ENCODE data around the gene DLGAP3.

The DLGAP3 gene

DNA sequence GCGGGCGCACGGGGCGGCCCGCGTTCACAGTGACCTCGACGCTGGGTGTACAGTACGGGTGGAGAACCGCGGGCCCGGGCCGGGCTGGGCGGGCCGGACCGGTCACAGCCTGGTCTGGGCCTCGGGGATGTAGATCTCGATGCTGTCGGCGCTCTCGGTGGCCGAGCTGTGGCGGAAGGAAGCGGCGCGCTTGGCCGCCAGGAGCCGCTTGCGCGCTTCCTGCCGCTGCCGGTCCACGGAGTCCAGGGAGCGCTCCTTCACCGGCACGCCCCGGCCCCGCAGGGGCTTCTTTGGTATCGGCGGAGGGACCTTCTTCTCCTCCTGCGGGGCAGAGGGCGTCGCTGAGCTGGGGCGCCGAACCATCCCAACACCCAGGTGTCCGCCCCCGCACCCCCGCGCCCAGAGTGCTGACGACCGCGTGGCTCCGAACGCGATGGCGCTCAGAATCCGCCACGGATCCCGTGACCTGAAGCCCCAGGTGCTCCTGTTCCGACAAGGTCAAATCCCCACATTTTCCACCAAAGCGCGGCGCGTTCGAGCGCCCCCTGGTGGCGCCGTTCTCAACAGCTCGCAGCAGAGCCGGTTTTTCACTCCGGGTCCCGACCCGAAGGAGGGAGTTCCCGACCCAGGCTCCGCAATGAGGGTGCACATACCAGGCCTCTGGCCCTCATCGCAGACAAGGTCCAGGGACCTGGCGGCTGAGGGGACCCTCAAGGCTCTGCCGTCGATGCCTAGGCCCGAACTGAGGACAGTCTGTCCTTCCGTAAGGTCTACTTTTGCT, 63.3 kb downstream of the DLGAP3 start:
- peak; percentile 88 for DNase-seq

DNA sequence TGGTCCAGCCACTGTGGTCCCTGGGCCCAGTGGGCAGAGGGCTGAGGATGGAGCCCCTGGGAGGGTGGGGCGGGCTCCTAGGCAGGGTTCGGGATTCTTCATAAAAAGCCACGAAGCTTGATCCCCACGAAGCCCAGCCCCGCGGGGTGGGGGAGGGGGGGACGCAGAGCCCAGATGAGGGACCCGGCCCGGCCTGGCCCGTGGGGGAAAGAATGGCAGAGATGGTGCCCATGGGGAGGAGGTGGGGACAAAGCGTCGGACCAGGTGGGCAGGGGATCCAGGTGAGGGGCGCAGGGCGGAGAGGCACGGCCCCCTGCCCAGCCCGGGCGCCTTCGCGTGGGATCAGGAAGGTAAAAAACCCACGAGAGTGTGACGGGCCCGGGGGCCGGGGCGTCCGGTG, 63.9 kb downstream of the DLGAP3 start:
- no peak for DNase-seq

DNA sequence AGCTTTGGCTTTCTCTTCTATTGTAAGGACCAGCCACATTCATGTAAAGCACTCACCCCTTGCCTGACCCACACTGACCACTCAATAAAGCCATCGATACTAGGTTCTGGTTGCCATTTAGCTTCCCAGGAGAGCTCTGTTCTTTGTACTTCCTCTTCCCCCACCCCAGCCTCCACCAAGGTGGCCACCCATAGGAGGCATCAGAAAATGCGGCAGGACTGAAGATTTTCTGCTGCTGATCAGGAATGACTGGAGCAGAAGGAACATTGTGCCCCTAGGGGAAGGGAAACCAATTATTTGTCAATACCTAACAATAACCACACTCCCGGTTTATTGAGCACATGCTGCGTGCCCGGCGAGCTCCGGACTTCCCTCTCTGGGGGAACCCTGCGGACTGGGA, 64.7 kb downstream of the DLGAP3 start:
- DNase-seq = no peak

DNA sequence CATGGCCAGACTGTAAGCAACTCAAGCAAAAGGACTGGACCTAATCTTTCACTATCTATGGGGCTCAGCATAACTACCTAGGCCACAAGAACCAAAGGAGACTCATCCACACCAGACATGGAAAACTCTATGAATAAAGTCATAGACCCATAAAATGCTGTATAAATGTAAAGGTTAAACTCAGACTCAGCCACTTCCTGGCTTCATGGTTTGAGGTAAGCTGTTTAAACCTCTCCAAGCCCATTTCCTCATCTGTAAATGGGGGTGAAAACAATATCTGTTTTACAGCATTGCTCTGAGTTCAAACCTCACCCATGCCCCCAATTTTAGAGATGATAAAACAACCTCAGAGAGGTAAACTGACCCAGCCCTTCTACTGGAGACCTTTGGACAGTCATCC, 65.9 kb downstream of the DLGAP3 start:
- no peak for DNase-seq

DNA sequence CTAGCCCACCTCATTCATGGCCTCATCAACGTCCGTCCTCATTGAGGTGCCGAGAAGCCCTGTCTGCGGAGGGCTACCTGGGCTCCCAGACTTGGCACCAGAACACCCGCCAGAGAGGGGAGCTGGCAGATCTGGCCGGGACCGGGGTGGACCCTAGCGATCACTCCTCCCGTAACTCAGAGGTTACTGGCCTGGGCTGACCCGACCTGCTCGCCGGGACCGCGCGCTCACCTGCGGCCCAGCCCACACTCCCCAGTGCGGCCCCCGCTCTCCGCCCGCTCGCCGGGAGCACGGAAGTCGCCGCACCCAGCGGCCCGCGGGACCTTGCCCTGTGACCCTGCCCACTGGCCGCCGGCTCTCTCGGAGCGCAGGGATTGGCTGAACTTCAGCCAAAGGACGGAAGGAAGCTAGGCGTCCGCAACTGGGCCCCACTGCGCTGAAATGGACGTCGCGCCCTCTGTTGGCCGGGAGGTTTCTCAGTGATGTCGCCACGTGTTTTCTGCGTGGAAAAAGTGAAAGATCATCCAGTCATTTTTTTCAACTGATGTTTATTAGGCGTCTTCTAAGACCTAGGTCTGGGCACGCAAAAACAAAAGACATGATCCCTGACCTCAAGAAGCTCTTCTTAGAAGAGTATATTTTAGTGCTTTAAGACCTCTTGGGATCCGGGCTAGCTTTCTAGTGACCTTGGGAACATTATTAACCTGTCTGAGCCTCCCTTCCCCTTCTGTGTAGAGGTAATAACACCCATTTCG, 69.8 kb downstream of the DLGAP3 start, which contains the start of gene SMIM12:
Gene SMIM12, minus strand, starts transcription at position 304 of the 755 bp plus-strand sequence. CDS start 3,772 bp downstream, outside the sequence.
- peak; percentile 85 for DNase-seq

DNA sequence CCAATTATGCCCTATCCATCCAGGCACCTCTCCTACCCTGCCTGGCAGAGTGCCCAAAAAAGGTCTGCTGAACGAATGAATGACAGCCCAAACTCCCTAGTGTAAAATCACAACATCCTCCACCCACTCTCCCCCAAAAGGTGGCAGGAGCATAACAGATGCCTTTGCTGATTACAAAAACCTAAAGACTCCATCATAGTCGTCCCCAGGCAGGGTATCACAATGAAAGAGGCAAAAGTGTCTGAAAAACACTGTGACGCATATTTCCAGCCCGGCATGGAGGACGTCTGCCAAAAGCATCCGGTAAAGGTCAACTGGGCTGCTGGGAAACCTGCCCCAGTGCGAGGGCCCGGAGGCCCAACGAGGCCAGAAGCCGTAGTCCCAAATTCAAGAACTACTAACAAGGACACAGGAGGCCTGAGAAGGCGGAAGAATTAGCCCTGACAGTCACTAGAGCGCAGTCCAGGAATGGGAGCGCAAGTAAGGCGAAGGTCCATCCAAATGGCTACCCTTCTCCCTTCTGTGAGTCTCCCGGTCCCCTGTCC, 70.5 kb downstream of the DLGAP3 start:
- peak; percentile 19 for DNase-seq

DNA sequence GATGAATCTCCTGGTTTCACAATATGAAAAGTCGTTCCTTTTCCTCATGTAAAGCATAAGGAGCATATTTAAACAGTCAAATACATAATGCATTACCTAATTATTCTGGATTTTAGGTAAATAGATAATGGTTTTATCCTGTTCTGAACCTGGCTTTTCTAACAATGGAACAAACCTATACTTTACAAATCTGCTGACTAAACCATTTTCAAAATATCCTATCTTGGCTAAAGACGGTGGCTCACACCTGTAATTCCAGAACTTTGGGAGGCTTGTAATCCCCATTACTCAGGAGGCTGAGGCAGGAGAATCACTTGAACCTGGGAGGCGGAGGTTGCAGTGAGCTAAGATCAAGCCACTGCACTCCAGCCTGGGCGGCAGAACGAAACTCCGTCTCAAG, 72.8 kb downstream of the DLGAP3 start:
- no peak for DNase-seq

DNA sequence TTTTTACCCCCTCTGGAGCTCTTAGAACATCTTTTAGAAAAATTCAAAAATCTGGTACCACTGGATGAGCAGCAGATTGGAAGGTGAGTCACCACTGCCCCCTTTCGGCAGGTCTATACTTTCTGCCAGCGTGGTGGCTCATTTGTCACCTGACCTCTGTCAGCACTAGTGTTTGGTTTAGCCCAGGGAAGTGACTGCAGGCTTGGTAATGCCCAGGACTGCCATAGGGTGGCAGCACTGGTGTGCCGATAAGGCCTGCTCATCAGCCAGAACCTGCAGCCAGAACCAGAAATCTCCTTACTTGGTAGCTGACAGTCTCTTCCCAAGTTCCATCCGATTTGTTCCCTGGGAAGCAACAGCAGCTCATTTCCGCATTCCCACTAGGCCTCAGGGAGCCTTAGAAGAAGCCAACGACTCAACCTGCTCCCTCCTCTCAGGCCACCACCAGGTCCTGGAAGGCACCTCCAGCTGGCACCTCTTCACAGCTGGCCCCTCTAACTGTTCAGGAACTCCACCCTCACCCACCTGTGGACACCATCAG, 76.7 kb downstream of the DLGAP3 start:
- peak; percentile 82 for DNase-seq

DNA sequence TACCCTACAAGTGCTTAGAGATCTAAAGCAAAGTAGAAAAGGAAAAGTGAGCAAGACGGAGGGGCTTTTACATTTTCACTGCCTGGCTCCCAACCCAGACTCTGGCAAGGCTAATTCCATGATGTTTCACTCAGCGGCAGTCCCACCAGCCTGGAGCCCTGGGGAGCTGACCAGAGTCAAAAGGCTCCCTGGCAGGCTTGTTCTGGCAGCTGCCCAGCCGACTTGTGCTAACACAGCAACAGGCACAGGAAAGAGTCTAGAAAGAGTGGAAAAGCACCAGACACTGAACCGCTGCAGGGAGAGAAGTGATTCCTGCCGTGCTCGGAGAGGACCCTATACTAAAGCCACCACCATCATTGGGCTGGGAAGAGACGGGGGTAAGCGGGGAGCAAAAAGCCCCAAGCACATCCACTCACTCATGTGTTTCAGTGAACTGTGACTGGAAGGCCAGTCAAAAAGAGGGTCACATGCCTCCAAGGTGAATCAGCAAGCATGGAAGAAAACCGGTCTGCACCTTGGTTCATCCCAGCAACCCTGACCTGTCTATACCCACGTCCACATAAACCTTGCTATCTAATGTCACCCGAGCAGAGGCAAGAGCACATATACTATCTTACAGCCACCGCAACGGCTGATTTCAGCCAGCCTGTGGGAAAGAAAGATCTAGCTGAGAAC, 77.9 kb downstream of the DLGAP3 start:
- DNase-seq = no peak

DNA sequence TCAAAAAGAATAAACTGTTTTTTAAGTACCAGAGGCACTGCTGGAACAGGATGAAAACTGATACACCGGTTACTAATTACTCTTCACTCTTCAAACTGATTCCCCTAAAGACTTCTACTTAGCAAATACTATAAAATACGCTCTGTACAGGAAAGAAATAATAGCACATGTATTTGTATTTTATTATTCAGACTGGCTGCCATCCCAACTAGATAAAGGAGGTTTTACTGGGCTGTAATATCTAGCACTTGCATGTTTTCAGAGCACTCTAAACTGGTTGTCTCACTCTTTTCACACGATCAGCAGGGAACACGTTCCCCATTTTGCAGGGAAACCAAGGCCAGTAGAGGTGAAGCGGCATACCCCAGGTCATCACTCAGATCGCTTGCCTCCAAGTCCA, 79.1 kb downstream of the DLGAP3 start:
- no peak for DNase-seq

DNA sequence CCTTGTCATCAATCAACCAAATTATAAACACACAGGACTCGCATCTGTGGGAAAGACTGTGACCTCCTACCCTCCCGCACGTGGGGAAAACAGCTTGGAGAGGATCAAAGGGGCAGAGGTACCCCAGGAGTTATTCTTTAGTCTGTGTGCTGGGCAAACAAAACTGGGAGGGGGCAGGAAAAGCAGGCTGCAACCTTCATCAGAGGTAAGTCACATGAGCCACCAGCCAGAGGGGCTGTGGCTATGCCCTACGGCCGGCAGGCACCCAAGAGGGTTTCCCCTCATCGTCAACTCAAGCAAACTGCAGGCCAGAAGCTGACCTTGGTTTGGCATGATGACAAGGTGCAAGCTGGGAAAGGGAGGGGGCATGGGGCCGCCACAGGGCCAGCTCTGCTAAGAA, 82.4 kb downstream of the DLGAP3 start:
- DNase-seq = no peak

DNA sequence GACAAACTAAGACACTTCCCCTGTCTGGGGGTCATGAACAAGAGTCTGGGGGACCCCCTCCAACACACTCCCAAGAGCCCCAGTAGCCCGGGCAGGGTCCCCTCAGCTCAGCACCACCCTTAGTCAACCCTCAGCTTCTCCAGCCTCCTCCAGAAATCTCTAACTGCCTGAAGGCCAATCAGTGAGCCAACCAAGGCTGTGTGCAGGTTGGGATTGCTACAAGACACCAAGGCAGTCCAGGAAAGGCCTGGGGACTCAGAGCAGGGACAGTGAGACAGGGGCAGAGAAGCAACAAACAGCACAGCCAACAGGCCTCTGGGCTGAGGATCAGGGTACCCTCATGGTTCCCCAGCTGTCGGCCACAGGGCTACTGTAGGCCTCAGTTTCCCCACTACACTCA, 83.2 kb downstream of the DLGAP3 start:
- DNase-seq = no peak

DNA sequence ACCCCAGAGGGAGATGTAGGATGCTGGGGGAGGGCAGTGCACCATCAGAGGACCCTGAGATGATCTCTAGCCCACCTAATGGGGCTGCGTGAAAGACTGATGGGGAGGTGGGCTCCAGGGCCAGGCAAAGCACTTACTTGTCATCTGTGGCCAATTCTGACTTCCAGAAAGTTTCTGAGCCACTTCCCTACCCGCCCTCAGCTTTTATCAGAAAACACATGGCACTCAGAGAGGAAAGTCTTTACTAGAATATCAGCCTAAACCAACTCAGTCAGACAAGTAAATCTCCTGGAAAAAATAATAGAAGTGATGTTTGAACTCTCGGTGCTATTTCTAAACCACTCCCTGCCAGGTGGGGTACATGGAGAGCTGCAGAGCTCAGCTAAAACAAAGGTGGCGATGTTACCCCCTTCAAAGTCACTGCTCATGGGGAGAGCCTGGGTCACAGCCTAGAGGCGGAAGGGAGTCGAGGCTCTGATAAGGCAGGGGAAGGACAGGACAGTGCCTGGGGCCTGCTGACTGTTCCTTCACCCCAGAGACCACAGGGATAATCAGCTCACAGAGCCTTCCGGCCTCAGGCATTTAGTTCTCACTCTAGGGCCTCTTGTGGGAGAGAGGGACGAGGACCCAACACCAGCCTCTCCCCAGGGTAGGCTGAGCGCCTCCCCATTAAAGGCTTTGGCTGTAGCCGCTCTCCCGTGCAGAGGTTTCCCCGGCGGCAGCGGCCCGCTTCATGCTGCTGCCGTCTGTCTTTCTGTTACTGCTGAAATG, 84.1 kb downstream of the DLGAP3 start:
- DNase-seq = no peak

DNA sequence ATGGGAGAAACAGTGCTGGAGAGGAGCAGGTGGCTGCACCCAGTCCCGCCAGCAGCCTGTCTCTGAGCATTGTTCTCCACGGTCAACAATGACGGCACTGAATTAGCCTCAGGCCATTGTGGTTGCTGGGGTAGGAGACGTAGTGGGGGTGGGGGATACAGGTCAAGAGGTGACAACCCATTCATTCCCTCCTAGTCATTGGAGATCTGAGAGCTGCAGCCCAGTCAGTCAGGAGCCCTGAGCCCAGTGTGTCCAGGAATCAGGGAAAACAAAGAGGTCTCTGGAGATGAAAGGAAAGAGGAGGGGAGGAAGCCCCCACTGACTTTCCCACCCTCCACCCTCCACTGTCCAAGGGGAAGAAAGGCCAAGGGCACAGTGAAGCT, 85.2 kb downstream of the DLGAP3 start:
- no peak for DNase-seq

DNA sequence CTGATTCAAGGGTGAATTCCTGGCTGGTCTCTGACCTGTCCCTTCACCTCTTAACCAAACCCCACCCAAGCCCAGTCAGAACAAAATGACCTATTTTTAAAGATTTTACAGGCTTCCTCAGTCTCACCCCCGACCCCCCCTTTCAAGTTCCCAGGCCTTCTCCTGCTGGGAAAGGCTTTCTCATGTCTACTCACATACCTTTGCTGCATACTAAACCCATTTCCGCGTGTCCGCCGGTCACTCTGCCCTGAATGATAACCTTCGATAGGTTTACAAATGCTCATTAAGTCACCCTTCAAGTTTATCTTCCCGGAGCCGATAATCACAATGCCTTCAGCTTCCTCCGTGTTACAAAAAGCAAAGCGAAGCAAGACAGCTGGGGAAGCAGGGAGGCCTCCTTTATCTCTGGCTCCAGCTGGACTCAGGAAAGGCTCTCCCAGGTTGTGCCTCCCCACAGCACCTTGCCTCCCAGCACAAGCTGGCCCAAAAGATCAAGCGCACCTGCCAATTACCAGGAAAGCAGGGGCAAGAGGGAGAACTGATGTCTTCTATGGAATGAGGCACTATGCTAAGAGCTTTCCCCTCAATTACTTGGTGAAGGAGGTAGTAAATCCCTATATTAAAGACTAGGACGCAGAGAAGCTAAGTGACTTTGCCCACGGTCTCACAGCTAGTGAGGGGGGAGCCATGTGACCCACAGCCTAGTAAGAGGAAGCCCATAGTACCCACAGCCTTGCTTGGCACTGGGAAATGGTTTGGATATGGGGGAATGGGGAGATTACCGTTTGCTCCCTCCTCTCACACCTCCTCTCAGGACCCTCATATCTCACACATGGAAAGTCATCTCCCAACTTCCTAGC, 85.8 kb downstream of the DLGAP3 start:
- no peak for DNase-seq

DNA sequence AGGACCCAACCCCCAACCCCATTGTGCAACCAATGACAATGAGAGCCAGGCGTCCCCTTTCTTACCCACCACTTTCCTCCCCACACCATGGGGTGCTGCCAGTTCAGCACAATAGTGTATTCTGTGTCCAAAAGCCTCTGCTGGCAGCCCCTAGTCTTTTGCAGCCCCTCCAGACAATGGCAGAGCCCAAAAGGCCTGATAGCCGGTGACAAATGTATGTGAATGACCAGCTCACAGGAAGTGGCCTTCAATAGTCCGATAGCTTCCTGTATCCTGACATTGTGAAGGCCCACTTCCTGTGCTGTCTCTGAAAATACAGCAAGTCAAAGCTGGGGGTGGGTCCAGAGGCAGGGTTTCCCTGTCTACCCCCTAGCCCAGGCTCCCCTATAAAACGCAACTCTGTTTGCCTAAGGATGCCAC, 86.5 kb downstream of the DLGAP3 start:
- no peak for DNase-seq

DNA sequence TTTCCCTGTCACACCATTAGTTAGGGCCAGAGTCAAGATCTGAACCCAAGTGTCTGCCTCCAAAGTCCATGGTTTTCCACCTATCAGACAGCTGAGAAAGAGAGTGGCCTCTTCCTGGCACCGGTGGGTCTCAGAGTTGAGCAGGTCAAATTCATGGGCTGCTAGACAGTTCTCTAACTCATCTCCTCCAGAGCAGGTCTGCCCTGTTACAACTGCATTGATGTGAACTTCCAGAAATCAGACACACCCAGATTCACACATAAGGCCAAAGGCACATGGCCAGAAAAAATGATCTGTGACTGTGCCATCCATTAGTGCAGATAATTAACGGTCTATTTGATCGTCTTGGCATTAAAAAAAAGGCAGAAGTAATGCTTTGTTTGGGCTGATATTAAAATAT, 87.4 kb downstream of the DLGAP3 start:
- no peak for DNase-seq

DNA sequence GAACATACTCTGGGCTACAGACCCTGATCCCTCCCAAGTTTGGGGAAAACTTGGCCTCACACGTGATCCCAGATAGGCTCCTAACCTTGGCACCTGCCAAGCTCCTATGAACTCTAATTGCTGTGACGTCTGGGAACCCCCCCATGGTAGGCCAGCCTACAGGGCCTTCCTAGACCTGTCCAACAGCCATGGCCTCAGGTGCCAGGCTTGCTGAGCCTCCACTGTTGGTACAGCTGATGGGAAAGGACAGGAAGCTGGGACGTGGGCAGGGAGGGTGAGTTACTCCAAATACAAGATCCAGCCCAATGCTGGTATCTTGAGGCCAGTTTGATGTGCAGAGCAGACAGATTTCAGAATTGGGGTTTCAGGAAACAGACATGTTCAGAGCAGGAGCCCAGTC, 89.0 kb downstream of the DLGAP3 start:
- no peak for DNase-seq

DNA sequence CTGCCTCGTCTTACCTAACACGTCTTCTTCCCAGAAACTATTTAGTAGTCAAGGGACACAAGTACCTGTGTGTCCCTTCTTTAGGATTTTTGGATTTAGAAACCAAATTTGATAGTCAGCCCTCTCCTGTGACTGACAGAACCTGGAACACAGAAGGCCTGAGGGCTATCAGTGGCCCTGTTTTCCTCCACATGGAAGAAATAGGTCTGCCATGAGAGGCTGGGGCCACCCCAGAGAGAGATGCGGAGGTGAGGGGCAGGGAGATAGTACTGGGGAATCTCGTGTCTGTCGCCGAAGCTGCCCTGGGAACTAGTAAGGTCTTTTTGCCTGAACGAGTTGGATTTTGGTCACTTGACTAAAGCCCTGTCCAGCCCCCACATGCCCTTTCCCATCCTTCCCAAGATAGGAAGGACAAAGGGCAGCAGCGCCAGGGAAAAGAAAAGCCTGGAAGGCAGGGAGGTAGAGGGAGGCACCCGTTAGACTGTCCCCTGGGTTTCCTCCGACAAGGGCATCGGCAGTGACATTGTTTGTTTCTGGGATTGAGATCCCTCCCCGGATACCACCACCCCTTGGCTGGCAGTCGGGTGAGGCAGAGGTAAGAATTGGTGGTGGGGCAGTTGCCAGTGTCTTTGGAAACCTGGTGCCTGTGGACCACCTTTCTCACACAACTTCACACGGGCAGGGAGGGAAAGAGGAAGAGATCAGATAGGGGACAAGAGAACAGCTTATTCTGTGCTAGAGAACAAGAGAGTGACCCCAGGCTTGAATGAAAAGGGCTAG, 89.7 kb downstream of the DLGAP3 start:
- DNase-seq = no peak

DNA sequence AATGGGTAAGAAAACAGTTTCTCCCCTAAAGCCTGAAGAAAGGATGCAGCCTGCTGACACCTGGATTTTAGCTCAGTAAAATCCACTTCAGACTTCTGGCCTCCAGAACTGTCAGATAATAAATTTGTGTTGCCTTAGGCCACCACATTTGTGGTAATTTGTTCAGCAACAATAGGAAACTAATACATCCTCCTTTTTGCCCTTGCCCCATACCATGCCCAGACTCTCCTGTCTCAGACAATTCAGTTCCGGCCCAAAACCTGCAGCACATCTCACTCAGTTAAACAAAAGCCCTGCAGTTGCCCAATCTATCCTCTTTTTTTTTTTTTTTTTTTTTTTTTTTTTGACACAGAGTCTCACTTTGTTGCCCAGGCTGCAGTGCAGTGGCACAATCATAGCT, 95.7 kb downstream of the DLGAP3 start:
- DNase-seq = no peak

All from activated effector memory CD4-positive, alpha-beta T cell treated with Interleukin-2 at 50 U/mL for 16 hours (primary cell).